GM19043 (cell line): ENCODE data around the gene ZNF69.
"Not testable (repeated sequence)": the region's sequence is repeated elsewhere in the genome, so short reads cannot be mapped to it uniquely, and the experiment has no call there.

Experiments
- ATAC-seq: cut with Tn5 transposase; IDR thresholded peaks from one replicate; pipeline ENCODE4 v1.9.1; 2021; ENCODE audit warnings: low read depth; ENCODE audit not compliant: unreplicated experiment

ZNF69 gene

GRCh38 chr19:11887611-11888531, at the start of gene ZNF69:
ZNF69 (plus strand) TSS chr19:11887782; CDS start chr19:11887924, 142 bp downstream.
- peak; percentile 70 for ATAC-seq

DNA sequence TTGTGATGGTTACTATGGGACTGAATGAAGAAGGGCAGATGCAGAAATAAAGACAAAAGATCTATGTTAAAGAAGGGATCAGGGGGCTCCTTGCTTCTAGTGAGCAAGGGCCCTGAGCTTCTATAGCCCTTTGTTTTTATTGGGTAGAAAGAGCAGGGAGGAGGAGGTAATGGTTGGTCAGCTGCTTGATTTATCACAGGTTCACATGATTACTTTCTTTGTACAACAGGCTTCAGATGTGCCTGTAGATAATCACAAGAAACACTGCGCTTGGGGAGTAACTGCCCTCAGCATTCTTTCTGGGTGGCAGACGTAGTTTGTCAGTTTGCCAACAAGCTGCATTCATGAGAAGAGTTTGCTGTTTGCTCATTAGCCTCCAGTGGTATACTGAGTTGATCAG, 43.9 kb upstream of the ZNF69 start:
- no peak for ATAC-seq

DNA sequence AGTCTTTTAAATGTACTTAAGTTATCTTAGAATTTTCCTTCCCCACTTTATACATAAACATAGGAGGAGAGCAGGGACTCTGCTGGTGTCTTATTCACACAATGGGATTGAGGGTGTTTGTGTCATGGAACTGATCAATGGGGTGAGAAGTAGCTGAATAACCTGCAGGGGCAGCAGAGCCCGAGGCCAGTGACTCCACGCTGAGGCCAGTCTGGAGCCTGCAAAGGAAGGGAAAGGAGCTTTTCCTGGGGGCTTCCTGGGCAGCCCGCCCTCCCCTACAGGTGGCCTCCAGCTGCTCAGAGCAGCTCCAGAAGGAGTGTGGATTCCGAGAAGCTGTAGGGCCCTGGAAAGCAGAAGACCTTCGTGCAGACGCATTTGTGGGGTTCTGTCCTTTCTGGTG, 40.0 kb upstream of the ZNF69 start:
- ATAC-seq = not testable (repeated sequence)

- no peak for ATAC-seq
Measured at GRCh38 chr19:11848200-11848593, 39.4 kb upstream of the ZNF69 start.

- ATAC-seq = peak; percentile 77
Measured at GRCh38 chr19:11848594-11849469, 38.8 kb upstream of the ZNF69 start, which contains the start of gene ZNF439. ZNF439 (plus strand) TSS chr19:11848726; CDS start chr19:11848868, 142 bp downstream.

DNA sequence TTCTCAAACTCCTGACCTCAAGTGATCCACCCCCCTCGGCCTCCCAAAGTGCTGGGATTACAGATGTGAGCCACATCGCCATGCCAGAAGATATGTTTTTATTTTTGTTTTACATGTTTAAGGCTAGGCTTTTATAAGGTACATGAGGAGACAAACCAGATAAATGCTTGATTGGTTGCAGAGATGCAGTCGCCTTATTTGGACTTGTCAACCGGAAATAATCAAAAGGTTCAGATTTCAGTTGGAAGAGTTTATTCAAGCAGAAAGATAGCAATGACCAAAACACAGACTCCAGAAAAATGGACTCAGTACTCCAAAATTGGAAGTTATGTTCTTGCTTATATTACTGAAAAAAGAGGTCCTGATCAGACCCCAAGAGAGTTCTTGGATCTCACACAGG, 37.3 kb upstream of the ZNF69 start:
- not testable (repeated sequence) for ATAC-seq

GRCh38 chr19:11853358-11853757, 34.2 kb upstream of the ZNF69 start:
- ATAC-seq = no peak

DNA sequence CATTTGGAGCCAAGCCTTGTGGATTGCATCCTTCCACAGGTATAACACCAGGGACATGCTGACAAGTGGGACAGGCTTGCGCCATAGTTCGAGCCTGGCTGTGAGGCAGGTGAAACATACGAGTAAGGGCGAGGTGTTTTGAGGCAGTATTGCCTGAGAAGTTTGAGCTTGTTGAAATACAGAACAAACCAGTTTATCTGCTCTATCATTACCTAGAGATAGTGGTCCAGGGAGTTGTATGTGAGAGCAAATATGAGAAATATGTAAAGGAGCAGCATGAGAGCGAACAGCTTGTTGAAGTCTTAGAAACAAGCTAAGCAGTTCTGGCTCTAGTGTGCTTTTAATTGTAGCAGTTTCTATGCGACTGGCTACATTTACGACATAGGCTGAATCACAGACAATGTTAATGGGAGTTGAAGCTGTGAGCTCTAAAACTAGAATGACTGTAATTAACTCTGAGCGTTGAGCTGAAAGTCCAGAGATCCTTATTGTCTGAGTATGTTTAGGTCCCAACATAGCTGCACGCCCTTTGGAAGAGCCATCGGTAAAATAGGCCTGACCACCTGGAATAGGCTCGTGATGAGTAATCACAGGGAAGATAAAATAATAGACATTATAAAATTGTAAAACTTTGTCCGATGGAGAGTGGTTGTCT, 30.9 kb upstream of the ZNF69 start:
- no peak for ATAC-seq

GRCh38 chr19:11860721-11861120, 26.9 kb upstream of the ZNF69 start:
- no peak for ATAC-seq

- no peak for ATAC-seq
Measured at GRCh38 chr19:11861301-11861700, 26.3 kb upstream of the ZNF69 start.

DNA sequence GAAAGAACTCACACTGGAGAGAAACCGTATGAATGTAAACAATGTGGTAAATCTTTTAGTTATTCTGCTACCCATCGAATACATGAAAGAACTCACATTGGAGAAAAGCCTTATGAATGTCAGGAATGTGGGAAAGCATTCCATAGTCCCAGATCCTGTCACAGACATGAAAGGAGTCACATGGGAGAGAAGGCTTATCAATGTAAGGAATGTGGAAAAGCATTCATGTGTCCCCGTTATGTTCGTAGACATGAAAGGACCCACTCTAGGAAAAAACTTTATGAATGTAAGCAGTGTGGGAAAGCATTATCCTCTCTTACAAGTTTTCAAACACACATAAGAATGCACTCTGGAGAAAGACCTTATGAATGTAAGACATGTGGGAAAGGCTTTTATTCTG, 19.8 kb upstream of the ZNF69 start:
- not testable (repeated sequence) for ATAC-seq

GRCh38 chr19:11868188-11868587, 19.4 kb upstream of the ZNF69 start:
- no peak for ATAC-seq

GRCh38 chr19:11872624-11873023, 15.0 kb upstream of the ZNF69 start:
- no peak for ATAC-seq

DNA sequence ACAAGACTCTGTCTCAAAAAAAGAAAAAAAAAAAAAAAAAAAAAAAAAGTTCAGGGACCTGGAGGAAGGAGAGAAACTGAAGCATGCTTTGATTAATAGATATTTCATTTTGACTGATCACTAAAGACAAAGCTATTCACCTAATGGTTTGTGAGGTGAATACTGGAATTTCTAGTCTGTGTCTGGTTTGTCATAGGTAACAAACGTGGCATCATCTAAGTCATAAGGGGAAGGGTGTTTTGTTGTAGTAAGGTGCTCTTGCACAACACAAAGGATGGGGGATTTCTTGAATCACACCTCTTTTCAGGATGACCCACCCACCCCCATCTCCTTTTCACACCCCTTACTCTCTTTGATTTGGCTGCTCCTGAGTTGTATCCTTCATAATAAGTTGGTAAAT, 13.8 kb upstream of the ZNF69 start:
- no peak for ATAC-seq

GRCh38 chr19:11879687-11880266, 7.8 kb upstream of the ZNF69 start:
- ATAC-seq = not testable (repeated sequence)

DNA sequence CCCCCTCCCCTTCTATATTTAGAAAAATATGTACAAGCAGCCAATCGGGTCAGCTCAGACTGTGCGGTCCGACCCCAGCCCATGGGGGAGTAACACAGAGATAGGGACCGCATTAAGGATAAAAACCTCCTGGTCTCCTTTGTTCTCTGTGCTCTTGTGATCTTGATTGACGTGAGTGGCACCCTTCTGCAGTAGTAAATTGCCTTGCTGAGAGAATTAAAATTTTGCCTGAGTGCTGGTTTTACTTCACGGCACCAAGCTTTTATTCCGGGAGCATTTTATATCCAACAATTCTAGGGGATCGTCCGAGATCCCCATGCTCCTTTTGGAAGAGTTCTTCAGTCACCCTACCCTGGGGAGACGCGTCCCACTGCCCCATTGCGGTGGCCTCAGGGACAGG, 7.0 kb upstream of the ZNF69 start:
- no peak for ATAC-seq

GRCh38 chr19:11881151-11881800, 6.3 kb upstream of the ZNF69 start:
- ATAC-seq = no peak

DNA sequence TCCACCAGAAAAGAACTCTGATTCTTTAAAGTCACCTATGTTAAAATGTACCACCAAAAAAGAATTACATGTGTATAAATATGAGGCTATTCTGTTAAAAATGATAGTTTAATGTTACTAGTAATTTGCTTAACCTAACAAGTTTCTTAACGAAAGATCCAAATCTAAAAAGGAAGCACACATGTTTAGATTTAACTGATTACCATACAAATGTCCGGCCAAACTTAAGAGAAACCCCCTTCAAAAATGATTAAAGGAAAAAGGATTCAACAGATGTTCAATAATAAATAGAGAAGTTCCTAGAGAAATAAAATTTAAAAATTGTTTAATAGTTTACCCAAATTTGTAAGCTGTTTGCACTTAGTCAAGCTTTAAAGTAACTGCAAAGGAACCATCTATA, 5.0 kb upstream of the ZNF69 start:
- no peak for ATAC-seq

- peak; percentile 24 for ATAC-seq
Measured at GRCh38 chr19:11887234-11887610, 360 bp upstream of the ZNF69 start.

DNA sequence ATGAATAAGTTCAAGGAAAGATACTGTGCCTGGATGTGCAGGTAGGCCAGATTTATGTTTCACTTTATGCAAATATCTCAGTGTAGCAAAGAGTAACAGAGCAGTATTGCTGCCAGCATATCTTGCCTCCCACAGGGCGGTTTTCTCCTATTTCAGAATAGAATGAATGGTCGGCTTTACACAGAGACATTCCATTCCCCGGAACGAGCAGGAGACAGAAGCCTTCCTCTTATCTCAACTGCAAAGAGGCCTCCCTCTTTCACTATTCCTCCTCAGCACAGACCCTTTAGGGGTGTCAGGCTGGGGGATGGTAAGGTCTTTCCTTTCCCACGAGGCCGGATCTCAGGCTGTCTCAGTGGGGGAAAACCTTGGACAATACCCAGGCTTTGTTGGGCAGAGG, 2.3 kb downstream of the ZNF69 start:
- not testable (repeated sequence) for ATAC-seq
